IMR-90 (cell line): ENCODE measurements around the gene ARHGEF10L. TPM values are rescaled to one million over a fixed set of nuclear protein-coding genes. Genes with fewer than 3 reads are reported as not detected.

Experiments used
- ATAC-seq: fragments of 200-7000 bp; cut with Tn5 transposase; 2 replicates; pipeline ENCODE4 v1.9.1; 2020; ENCODE audit warnings: low read depth, mild to moderate bottlenecking, moderate library complexity
- BruUV-seq: library from RNA; stranded (reverse); fragments of 400-500 nt; replicated peaks from 2 replicates; lab custom pipeline; 2021; lab: Mats Ljungman, UMichigan
- CTCF ChIA-PET: fragments of 300-600 bp; formaldehyde crosslinking; extraction: SDS; loops from one replicate; lab custom pipeline; 2021; ENCODE audit warnings: antibody characterized with exemption; lab: Yijun Ruan, JAX
- POLR2A ChIA-PET: fragments of 300-600 bp; sonication (Branson Sonifier 250); formaldehyde crosslinking; loops from one replicate; lab custom pipeline; 2022; ENCODE audit warnings: antibody characterized with exemption; ENCODE audit not compliant: unreplicated experiment; lab: Charles Lee
- DNase-seq: peaks from one replicate; pipeline ENCODE4 v3.0.0; 2013
- H2AFZ ChIP-seq: replicated peaks from 2 replicates; pipeline ENCODE3; 2013; ENCODE audit warnings: low read length, mild to moderate bottlenecking; ENCODE audit not compliant: poor library complexity
- H2AK5ac ChIP-seq: 2 replicates; pipeline ENCODE4 v1.6.1; 2013; ENCODE audit warnings: low read depth, low read length, inconsistent platforms
- H2AK9ac ChIP-seq: replicated peaks from 2 replicates; pipeline ENCODE3; 2013; ENCODE audit warnings: mild to moderate bottlenecking, low read depth, low read length, moderate library complexity; ENCODE audit not compliant: poor library complexity
- H2BK120ac ChIP-seq: 2 replicates; pipeline ENCODE4 v1.6.1; 2013; ENCODE audit warnings: low read depth, low read length, inconsistent platforms
- H2BK15ac ChIP-seq: 3 replicates; pipeline ENCODE4 v1.6.1; 2013; ENCODE audit warnings: low read depth, low read length, inconsistent platforms
- H2BK20ac ChIP-seq: 2 replicates; pipeline ENCODE4 v1.6.1; 2013; ENCODE audit warnings: low read depth, mild to moderate bottlenecking, inconsistent platforms, low read length, moderate library complexity
- H2BK5ac ChIP-seq: 2 replicates; pipeline ENCODE4 v1.6.1; 2013; ENCODE audit warnings: mild to moderate bottlenecking, low read depth, low read length, inconsistent platforms; ENCODE audit not compliant: poor library complexity, severe bottlenecking
- H3K14ac ChIP-seq: replicated peaks from 2 replicates; pipeline ENCODE4 v1.6.1; 2013; ENCODE audit warnings: low read depth, low read length, inconsistent platforms
- H3K18ac ChIP-seq: 2 replicates; pipeline ENCODE4 v1.6.1; 2013; ENCODE audit warnings: low read depth, low read length, control low read depth
- H3K23ac ChIP-seq: 2 replicates; pipeline ENCODE4 v1.6.1; 2013; ENCODE audit warnings: low read depth, low read length, inconsistent platforms
- H3K27ac ChIP-seq: 2 replicates; pipeline ENCODE4 v1.5.1; 2013; ENCODE audit warnings: mild to moderate bottlenecking, control low read depth, low read length; ENCODE audit not compliant: insufficient read depth
- H3K27me3 ChIP-seq: 2 replicates; pipeline ENCODE4 v1.6.1; 2013; ENCODE audit warnings: low read length; ENCODE audit not compliant: control insufficient read depth, insufficient read depth
- H3K36me3 ChIP-seq: 2 replicates; pipeline ENCODE4 v1.6.1; 2013; ENCODE audit warnings: low read length, mixed read lengths; ENCODE audit not compliant: control insufficient read depth, insufficient read depth
- H3K4ac ChIP-seq: 2 replicates; pipeline ENCODE4 v1.6.1; 2013; ENCODE audit warnings: low read depth, low read length, inconsistent platforms
- H3K4me1 ChIP-seq: 2 replicates; pipeline ENCODE4 v1.6.1; 2013; ENCODE audit warnings: low read length, mixed read lengths; ENCODE audit not compliant: control insufficient read depth, insufficient read depth
- H3K4me2 ChIP-seq: 2 replicates; pipeline ENCODE4 v1.6.1; 2013; ENCODE audit warnings: low read depth, mild to moderate bottlenecking, control low read depth, low read length, moderate library complexity
- H3K4me3 ChIP-seq: 2 replicates; pipeline ENCODE4 v1.5.1; 2013; ENCODE audit warnings: low read depth, mild to moderate bottlenecking, control low read depth, low read length, moderate library complexity; ENCODE audit not compliant: insufficient read depth
- H3K56ac ChIP-seq: 2 replicates; pipeline ENCODE4 v1.6.1; 2013; ENCODE audit warnings: low read length, inconsistent platforms; ENCODE audit not compliant: insufficient read depth; ENCODE audit errors: extremely low read depth
- H3K79me1 ChIP-seq, 2 experiments: 2 replicates each; pipeline ENCODE4 v1.6.1; 2013; ENCODE audit warnings: low read length in 2 of 2, inconsistent platforms in 1 of 2, low read depth in 1 of 2
- H3K9ac ChIP-seq: 2 replicates; pipeline ENCODE4 v1.6.1; 2013; ENCODE audit warnings: low read depth, low read length, control low read depth
- H3K9me1 ChIP-seq: 2 replicates; pipeline ENCODE4 v1.6.1; 2013; ENCODE audit warnings: low read length, inconsistent platforms; ENCODE audit not compliant: insufficient read depth
- H3K9me3 ChIP-seq: 2 replicates; pipeline ENCODE4 v1.6.1; 2013; ENCODE audit warnings: low read length; ENCODE audit not compliant: control insufficient read depth, insufficient read depth
- H4K20me1 ChIP-seq: 2 replicates; pipeline ENCODE4 v1.6.1; 2013; ENCODE audit warnings: low read length, inconsistent platforms; ENCODE audit not compliant: insufficient read depth
- H4K5ac ChIP-seq: 2 replicates; pipeline ENCODE4 v1.6.1; 2013; ENCODE audit warnings: mild to moderate bottlenecking, low read depth, low read length, control low read depth
- H4K8ac ChIP-seq, 2 experiments: 2 replicates each; pipeline ENCODE4 v1.6.1; 2013; ENCODE audit warnings: low read depth in 2 of 2, low read length in 2 of 2, control low read depth in 1 of 2, inconsistent platforms in 1 of 2
- H4K91ac ChIP-seq: 2 replicates; pipeline ENCODE4 v1.6.1; 2013; ENCODE audit warnings: low read depth, low read length, inconsistent platforms; ENCODE audit not compliant: insufficient read depth
- CEBPB ChIP-seq: IDR thresholded peaks from 2 replicates; pipeline ENCODE4 v1.6.1; 2012; ENCODE audit warnings: low read depth, low read length, improper control_type of control experiment
- CHD1 ChIP-seq: IDR thresholded peaks from 2 replicates; pipeline ENCODE4 v1.6.1; 2012; ENCODE audit warnings: low read depth, low read length, improper control_type of control experiment
- FOS ChIP-seq: fragments of 150-350 bp; IDR thresholded peaks from 2 replicates; pipeline ENCODE4 v1.6.1; 2016; ENCODE audit warnings: low read depth, low read length
- MAFK ChIP-seq: IDR thresholded peaks from 2 replicates; pipeline ENCODE4 v1.6.1; 2012; ENCODE audit warnings: low read depth, low read length, improper control_type of control experiment
- MAZ ChIP-seq: IDR thresholded peaks from 2 replicates; pipeline ENCODE4 v1.6.1; 2012; ENCODE audit warnings: low read depth, mild to moderate bottlenecking, low read length, improper control_type of control experiment, moderate library complexity, borderline replicate concordance
- NFE2L2 ChIP-seq: fragments of 150-350 bp; IDR thresholded peaks from 2 replicates; pipeline ENCODE4 v1.6.1; 2016; ENCODE audit warnings: low read depth, mild to moderate bottlenecking, low read length
- POLR2A ChIP-seq: IDR thresholded peaks from 2 replicates; pipeline ENCODE4 v1.6.1; 2012; ENCODE audit warnings: mild to moderate bottlenecking, low read depth, low read length
- RAD21 ChIP-seq: IDR thresholded peaks from 2 replicates; pipeline ENCODE4 v1.6.1; 2012; ENCODE audit warnings: low read length, improper control_type of control experiment
- RCOR1 ChIP-seq: IDR thresholded peaks from 2 replicates; pipeline ENCODE4 v1.6.1; 2012; ENCODE audit warnings: mild to moderate bottlenecking, low read length, improper control_type of control experiment; ENCODE audit not compliant: insufficient replicate concordance
- RFX5 ChIP-seq: IDR thresholded peaks from 2 replicates; pipeline ENCODE4 v1.8.0; 2012; ENCODE audit warnings: low read depth, mild to moderate bottlenecking, low read length, moderate library complexity
- WGBS, 2 experiments: methylation state at CpG; one replicate each; pipeline versions ENCODE4 v1.1.5 to v1.1.7; 2013; ENCODE audit warnings: missing lambda C conversion rate in 2 of 2; ENCODE audit not compliant: insufficient read length in 1 of 2; ENCODE audit errors: extremely low coverage in 2 of 2; 5-methylcytosine and 5-hydroxymethylcytosine counted together
- dilution Hi-C: fragments of 300-500 bp; cut with HindIII; formaldehyde crosslinking; loops from one replicate; pipeline ENCODE4 v1.14.3; 2018; ENCODE audit warnings: low sequenced_read_pairs; ENCODE audit not compliant: unreplicated experiment
- in situ Hi-C: fragments of 300-500 bp; cut with MboI; formaldehyde crosslinking; loops from 3 replicates; pipeline ENCODE4 v1.14.3; 2019; ENCODE audit warnings: low sequenced_read_pairs, inconsistent platforms, mixed read lengths
- intact Hi-C: fragments of 100-400 bp; cut with micrococcal nuclease; formaldehyde crosslinking; loops from 2 replicates; pipeline ENCODE4 v1.10.0; 2022
- polyA plus RNA-seq, 3 experiments: library from polyadenylated mRNA; depleted of rRNA; stranded (reverse); fragments of >200 nt; gene quantifications; 2 replicates each; pipeline ENCODE4 v1.2.3, GENCODE V29; 2012; ENCODE audit warnings: low replicate concordance in 1 of 3
- total RNA-seq: library from RNA; depleted of rRNA; stranded (reverse); fragments of >200 nt; gene quantifications from 2 replicates; pipeline ENCODE4 v1.2.3, GENCODE V29; 2012
- TF ChIP-seq, protein P1 (sequence below): fragments of 150-350 bp; IDR thresholded peaks from 2 replicates; pipeline ENCODE4 v1.6.1; 2016; ENCODE audit warnings: low read depth, mild to moderate bottlenecking, low read length, moderate library complexity, borderline replicate concordance

The ARHGEF10L gene
- total and polyA plus RNA-seq, 2 of the 4 experiments (the other 2 are of a cell fraction), result 4.8 to 12.4 TPM

DNA sequence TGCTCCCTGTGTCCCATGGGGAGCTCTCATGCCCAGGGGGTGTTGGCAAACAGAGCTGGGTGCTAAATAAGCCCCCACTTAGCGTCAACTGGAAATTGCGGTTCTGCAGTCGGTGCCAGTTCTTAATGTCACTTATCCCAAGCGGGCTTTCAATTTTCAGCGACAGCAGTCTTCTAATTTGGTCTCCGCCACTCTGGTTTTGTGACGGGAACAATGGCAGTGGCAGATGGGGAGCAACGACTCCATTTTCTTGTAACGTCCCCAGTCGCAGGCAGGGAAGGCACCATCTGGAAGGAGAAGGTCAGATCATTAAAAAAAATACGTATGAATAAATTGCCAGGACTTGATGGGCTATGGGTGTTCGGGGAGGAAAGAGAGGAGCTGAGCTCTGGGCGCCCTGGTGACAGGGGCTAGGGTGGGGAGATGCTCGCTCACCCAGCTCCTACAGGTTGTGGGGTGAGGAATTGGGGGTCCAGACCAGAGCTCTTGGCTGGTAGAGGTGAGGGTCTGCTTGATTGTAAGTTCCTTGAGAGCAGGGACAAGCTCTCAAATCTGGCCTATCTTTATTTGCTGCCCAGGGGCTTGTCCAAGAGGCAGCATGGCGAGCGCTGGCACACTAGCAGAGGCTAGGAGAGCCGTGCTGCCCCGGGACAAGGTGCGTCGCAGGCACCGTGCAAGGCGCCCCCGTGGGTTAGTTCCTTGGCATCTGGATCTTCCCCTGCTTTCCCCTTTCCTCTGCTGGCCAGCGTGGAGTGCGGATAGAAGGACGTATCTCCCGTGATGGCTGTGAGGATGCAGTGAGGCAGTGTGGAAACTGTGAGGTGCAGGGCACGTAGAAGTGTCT is 105.8 kb downstream of the ARHGEF10L start (continued):
- TF ChIP-seq, protein P1, sequence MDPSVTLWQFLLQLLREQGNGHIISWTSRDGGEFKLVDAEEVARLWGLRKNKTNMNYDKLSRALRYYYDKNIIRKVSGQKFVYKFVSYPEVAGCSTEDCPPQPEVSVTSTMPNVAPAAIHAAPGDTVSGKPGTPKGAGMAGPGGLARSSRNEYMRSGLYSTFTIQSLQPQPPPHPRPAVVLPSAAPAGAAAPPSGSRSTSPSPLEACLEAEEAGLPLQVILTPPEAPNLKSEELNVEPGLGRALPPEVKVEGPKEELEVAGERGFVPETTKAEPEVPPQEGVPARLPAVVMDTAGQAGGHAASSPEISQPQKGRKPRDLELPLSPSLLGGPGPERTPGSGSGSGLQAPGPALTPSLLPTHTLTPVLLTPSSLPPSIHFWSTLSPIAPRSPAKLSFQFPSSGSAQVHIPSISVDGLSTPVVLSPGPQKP, result no peak

DNA sequence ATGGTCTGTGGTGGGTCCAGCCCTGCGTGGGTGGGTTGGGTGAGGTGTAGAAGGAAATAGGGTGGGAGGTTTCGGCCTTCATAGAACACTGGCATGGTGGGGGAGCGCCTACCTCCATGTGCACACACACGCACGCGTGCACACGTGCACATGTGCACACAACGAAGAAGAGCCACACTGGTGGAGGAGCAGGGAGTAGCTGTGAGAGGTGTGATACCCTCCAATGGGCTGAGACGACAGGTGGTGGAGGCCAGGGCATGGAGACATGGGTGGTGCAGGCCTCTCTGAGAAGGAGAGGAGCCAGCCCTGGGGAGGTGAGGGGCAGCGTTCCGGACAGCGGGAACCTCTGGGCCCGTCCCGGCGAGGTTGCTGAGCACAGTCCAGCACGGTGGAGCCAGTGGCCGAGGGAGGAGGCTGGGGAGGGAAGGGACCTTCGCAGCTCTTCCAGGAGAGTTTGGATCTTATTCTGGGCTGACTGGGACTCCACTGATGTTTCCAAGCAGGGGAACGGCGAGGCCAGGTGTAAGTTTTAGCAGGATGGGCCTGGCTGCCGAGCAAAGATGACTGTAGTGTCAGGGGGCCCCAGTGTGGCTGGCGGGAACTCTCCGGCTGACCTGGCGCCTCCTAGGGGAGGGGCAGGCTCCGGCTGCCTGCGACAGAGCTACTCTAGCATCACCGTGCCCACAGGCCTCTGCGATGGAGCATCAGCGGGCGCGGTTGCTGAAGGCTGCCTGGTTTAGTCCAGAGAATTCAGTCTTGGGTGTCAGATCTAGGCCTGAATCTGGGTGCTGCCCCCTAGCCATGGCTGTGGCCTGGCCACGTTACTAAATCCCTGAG is 107.2 kb downstream of the ARHGEF10L start:
- Histone ChIP-seq H4K20me1 (no peaks in the 10 kb centered on the region; the same call in 1 of the 2 replicates), H3K14ac (no peak overlapping the region), H3K23ac (no peak overlapping the region), H3K4ac (no peak overlapping the region), H2BK5ac (no peak overlapping the region), H4K91ac (no peak overlapping the region), H3K4me1 (no peaks in the 10 kb centered on the region), H3K27ac (no peak overlapping the region), H3K27me3 (no peaks in the 10 kb centered on the region), H3K36me3 (peaks cover 5% of the 10 kb centered on the region), H2BK120ac (no peak overlapping the region), H2AK9ac (no peak overlapping the region), H2BK15ac (no peak overlapping the region), H2BK20ac (no peak overlapping the region), H4K8ac (no peak overlapping the region), H3K79me1 (no peaks in the 10 kb centered on the region), H3K9me3 (no peaks in the 10 kb centered on the region), H3K9me1 (no peaks in the 10 kb centered on the region; the same call in 1 of the 2 replicates), H3K18ac (no peak overlapping the region), H3K9ac (no peak overlapping the region), H2AFZ (no peak overlapping the region), H3K4me2 (no peak overlapping the region), H4K5ac (no peak overlapping the region), H2AK5ac (no peak overlapping the region), H3K4me3 (no peak overlapping the region), H3K56ac (no peak overlapping the region)
- ATAC-seq (no peak), DNase-seq (no peak)
- dilution Hi-C loops (no loop called here), intact Hi-C loops (no loop called here), in situ Hi-C loops (no loop called here)
- BruUV-seq, result no TSS peak
- ChIA-PET CTCF (no interaction called here), POLR2A (no interaction called here)
- 79% methylated on average over 16 of the region's 32 CpGs; no CpG with 5 or more reads in 1 of the 2 experiments for WGBS, 2 experiments
- TF ChIP-seq NFE2L2 (no peak), RAD21 (no peak), CHD1 (no peak), RCOR1 (no peak), CEBPB (no peak), MAZ (no peak), FOS (no peak), POLR2A (no peak), MAFK (no peak), RFX5 (no peak)
- TF ChIP-seq, protein P1, result no peak
